ENCODE measurements around the gene ETAA1.

ETAA1 gene

DNA sequence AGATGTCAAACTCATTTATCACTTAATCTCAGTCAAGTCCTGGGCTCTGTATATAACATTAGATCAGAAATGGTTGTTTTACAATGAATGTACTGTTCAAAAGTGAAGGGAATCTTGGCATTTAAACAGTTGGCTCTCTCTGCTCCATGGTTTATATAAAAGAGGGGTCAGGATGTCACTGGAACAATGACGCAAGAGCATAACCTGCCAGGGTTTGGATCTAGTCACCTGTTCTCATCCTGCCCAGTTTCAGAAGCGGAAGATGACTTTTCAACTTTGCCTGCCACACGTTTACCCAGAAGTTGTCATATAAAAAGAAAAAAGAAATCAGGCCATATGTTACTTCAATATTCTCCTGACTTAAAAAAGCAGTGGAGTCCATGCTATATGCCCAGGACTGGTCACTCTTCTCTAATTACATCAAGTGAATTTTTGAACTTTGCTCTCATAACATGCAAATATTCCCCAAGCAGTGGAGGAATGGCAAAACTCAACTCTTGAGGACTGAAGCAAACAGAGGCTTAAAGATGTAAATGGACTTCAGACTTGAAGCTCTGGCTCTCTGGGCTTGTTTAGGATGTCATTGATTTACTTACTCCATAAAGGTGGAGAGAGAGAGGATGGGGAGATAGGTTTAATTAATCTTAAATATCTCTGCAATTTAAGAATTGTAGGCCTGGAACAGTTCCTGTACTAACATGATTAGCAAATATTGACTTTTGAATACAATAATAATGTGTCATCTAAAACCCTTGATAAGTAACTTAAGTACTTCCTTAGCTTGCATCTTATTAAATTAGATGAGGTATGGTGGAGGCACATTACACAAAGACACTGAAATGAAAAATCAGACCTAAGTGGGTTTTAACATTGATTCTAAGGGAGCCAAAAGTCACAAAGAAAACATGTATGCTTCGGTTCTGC, 58.3 kb downstream of the ETAA1 start:
- no peak for DNase-seq
- Mint-ChIP-seq H3K27me3 (peaks cover 9% of the 10 kb centered on the region), H3K4me3 (no peak overlapping the region), H3K36me3 (ENCODE audit: low read depth) (no peaks in the 10 kb centered on the region), H3K27ac (no peak overlapping the region), H3K9me3 (no peaks in the 10 kb centered on the region), H3K4me1 (no peaks in the 10 kb centered on the region)
- no peak for ATAC-seq

GRCh38 chr2:67456428-67456827, 59.3 kb downstream of the ETAA1 start:
- H3K36me3 Mint-ChIP-seq (ENCODE audit: low read depth): no peaks in the 10 kb centered on the region
- no peak for ATAC-seq
- H3K9me3 Mint-ChIP-seq: no peaks in the 10 kb centered on the region
- H3K4me3 Mint-ChIP-seq: no peak overlapping the region
- no peaks in the 10 kb centered on the region for H3K4me1 Mint-ChIP-seq
- H3K27ac Mint-ChIP-seq: no peak overlapping the region
- peaks cover 9% of the 10 kb centered on the region for H3K27me3 Mint-ChIP-seq
- DNase-seq: no peak

DNA sequence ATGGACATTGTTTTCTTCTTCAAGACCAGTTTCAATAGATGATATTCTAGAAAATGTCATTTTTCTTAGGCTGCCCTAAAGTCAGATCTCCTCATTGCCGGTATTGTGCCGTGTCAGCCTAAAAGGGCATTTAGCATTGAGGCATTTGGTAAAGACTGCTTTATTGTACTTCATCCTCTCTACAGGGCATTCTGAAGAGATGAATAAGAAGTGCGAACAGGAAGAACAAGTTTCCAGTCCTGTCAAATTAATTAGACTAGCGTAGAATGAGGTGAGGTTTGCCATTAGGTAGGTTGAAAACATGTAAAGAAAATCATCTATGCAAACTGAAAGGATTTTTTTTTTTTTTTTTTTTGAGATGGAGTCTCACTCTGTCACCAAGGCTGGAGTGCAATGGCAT, 60.6 kb downstream of the ETAA1 start:
- DNase-seq (no peak), ATAC-seq (no peak)
- Mint-ChIP-seq H3K36me3 (ENCODE audit: low read depth) (no peaks in the 10 kb centered on the region), H3K4me1 (no peaks in the 10 kb centered on the region), H3K9me3 (no peaks in the 10 kb centered on the region), H3K4me3 (no peak overlapping the region), H3K27ac (no peak overlapping the region), H3K27me3 (peaks cover 5% of the 10 kb centered on the region)

- DNase-seq: no peak
- Mint-ChIP-seq H3K27me3 (no peaks in the 10 kb centered on the region), H3K27ac (no peak overlapping the region), H3K36me3 (ENCODE audit: low read depth) (no peaks in the 10 kb centered on the region), H3K4me3 (no peak overlapping the region), H3K9me3 (no peaks in the 10 kb centered on the region), H3K4me1 (no peaks in the 10 kb centered on the region)
- ATAC-seq: no peak
Observed at GRCh38 chr2:67459761-67460160, 62.6 kb downstream of the ETAA1 start.

Data from activated naive CD8-positive, alpha-beta T cell treated with anti-CD3 and anti-CD28 coated beads, Interleukin-2, amount 50 U/mL, for 24 hours (primary cell).